K562 (cell line): ENCODE results near the gene TDRD9. TPM values are rescaled to one million over a fixed set of nuclear protein-coding genes. Genes with fewer than 3 reads are reported as not detected.

Experiments
- ATAC-seq: fragments of 200-7000 bp; cut with Tn5 transposase; 3 replicates; pipeline ENCODE4 v1.9.1; 2020; ENCODE audit warnings: moderate library complexity
- BruUV-seq: library from RNA; stranded (reverse); fragments of 400-500 nt; replicated peaks from 2 replicates; lab custom pipeline; 2021; lab: Mats Ljungman, UMichigan
- CTCF ChIA-PET: fragments of 300-600 bp; formaldehyde crosslinking; extraction: SDS; loops from one replicate; lab custom pipeline; 2021; ENCODE audit warnings: low intra/inter-chr PET ratio; lab: Yijun Ruan, JAX
- POLR2A ChIA-PET: fragments of 300-600, 350-650 bp; sonication (Branson Sonifier 250); formaldehyde crosslinking; extraction: SDS; loops from one replicate; lab custom pipeline; 2021; ENCODE audit warnings: antibody characterized with exemption, inconsistent platforms; lab: Yijun Ruan, JAX
- DNase-seq, 4 experiments: peaks; one replicate each; pipeline versions ENCODE4 v3.0.0 to v3.0.0-alpha.2; 2011 to 2018; ENCODE audit warnings: low spot score in 3 of 4, mixed read lengths in 3 of 4; ENCODE audit errors: extremely low read depth in 1 of 4
- FAIRE-seq: peaks from 2 replicates; lab custom pipeline; 2011; peaks lifted over from hg19 to GRCh38; lab: Jason Lieb, UNC
- H2AFZ ChIP-seq: 2 replicates; pipeline ENCODE4 v1.6.0; 2011; ENCODE audit warnings: low read depth, low read length, control low read depth, inconsistent platforms
- H3K27ac ChIP-seq: fragments of 200-600 bp; 3 replicates; pipeline ENCODE4 v1.8.0; 2011; ENCODE audit warnings: low read depth, mild to moderate bottlenecking, control low read depth, inconsistent platforms, low read length, moderate library complexity, mixed read lengths; ENCODE audit errors: extremely low read depth
- H3K27me3 ChIP-seq, 2 experiments: fragments of 300-600 bp in 1 of 2; 2 replicates in 1 of 2; 3 replicates in 1 of 2; pipeline versions ENCODE4 v1.6.0 to v1.8.0; 2011; ENCODE audit warnings: inconsistent platforms in 2 of 2, low read length in 2 of 2, mild to moderate bottlenecking in 1 of 2, mixed read lengths in 1 of 2, moderate library complexity in 1 of 2; ENCODE audit not compliant: control insufficient read depth in 2 of 2, insufficient read depth in 2 of 2
- H3K36me3 ChIP-seq: fragments of 300-600 bp; 3 replicates; pipeline ENCODE4 v1.8.0; 2011; ENCODE audit warnings: mild to moderate bottlenecking, low read length, inconsistent platforms; ENCODE audit not compliant: control insufficient read depth, insufficient read depth
- H3K4me1 ChIP-seq, 2 experiments: fragments of 200-600 bp in 1 of 2; replicated peaks in 1 of 2; 2 replicates in 1 of 2; 3 replicates in 1 of 2; pipeline versions ENCODE4 v1.5.1 to v1.8.0; 2011; ENCODE audit warnings: inconsistent platforms in 2 of 2, low read length in 2 of 2, mild to moderate bottlenecking in 1 of 2, mixed read lengths in 1 of 2, moderate library complexity in 1 of 2; ENCODE audit not compliant: control insufficient read depth in 2 of 2, insufficient read depth in 2 of 2
- H3K4me2 ChIP-seq: 2 replicates; pipeline ENCODE4 v1.6.1; 2011; ENCODE audit warnings: low read length, control low read depth, inconsistent platforms, mixed read lengths; ENCODE audit not compliant: insufficient read depth
- H3K4me3 ChIP-seq: fragments of 200-600 bp; sonication (generic), shearing (Covaris generic); 2 replicates; pipeline ENCODE4 v1.5.1; 2016; ENCODE audit warnings: control low read depth, inconsistent platforms
- H3K79me2 ChIP-seq: fragments of 200-600 bp; 3 replicates; pipeline ENCODE4 v1.8.0; 2011; ENCODE audit warnings: low read length, inconsistent platforms; ENCODE audit not compliant: control insufficient read depth, insufficient read depth
- H3K9ac ChIP-seq, 2 experiments: 2 replicates each; pipeline versions ENCODE4 v1.6.0 to v1.6.1; 2011; ENCODE audit warnings: low read depth in 2 of 2, low read length in 2 of 2, control low read depth in 1 of 2, inconsistent platforms in 1 of 2, mild to moderate bottlenecking in 1 of 2, mixed read lengths in 1 of 2; ENCODE audit not compliant: insufficient read depth in 1 of 2
- H3K9me1 ChIP-seq: one replicate; pipeline ENCODE4 v1.6.0; 2011; ENCODE audit warnings: inconsistent platforms, mild to moderate bottlenecking, low read length, moderate library complexity; ENCODE audit not compliant: control insufficient read depth, insufficient read depth
- H3K9me3 ChIP-seq: replicated peaks from 2 replicates; pipeline ENCODE4 v1.5.1; 2011; ENCODE audit warnings: low read depth, low read length, inconsistent platforms; ENCODE audit not compliant: control insufficient read depth, insufficient read depth
- H4K20me1 ChIP-seq: replicated peaks from 2 replicates; pipeline ENCODE4 v1.6.1; 2011; ENCODE audit warnings: low read length, inconsistent platforms, mixed read lengths; ENCODE audit not compliant: control insufficient read depth, insufficient read depth
- CCNT2 ChIP-seq: IDR thresholded peaks from 2 replicates; pipeline ENCODE4 v1.6.1; 2011; ENCODE audit warnings: borderline replicate concordance, low read depth, mild to moderate bottlenecking, moderate library complexity, mixed read lengths, low read length; ENCODE audit not compliant: insufficient read length; ENCODE audit errors: extremely low read depth
- KAT8 ChIP-seq: fragments of 450-650 bp; IDR thresholded peaks from 2 replicates; pipeline ENCODE4 v1.6.1; 2016; ENCODE audit warnings: low read depth, mild to moderate bottlenecking
- MEIS2 ChIP-seq: fragments of 450-650 bp; IDR thresholded peaks from 2 replicates; pipeline ENCODE4 v1.6.1; 2014; ENCODE audit warnings: mild to moderate bottlenecking; ENCODE audit not compliant: partially characterized antibody
- MTA3 ChIP-seq: fragments of 450-650 bp; formaldehyde crosslinking; IDR thresholded peaks from 2 replicates; pipeline ENCODE4 v1.6.1; 2017; ENCODE audit warnings: mild to moderate bottlenecking, borderline replicate concordance
- RNF2 ChIP-seq: sonication (generic); IDR thresholded peaks from 2 replicates; pipeline ENCODE4 v1.6.1; 2016
- SIX5 ChIP-seq, 2 experiments: IDR thresholded peaks; 2 replicates each; pipeline ENCODE4 v1.6.1; 2011; ENCODE audit warnings: low read length in 2 of 2, borderline replicate concordance in 1 of 2, low read depth in 1 of 2, mild to moderate bottlenecking in 1 of 2, moderate library complexity in 1 of 2; ENCODE audit not compliant: insufficient read depth in 1 of 2
- TAF7 ChIP-seq: fragments of 450-650 bp; IDR thresholded peaks from 2 replicates; pipeline ENCODE4 v1.6.1; 2016; ENCODE audit warnings: missing genetic modification characterization, missing compliant biosample characterization
- YBX1 ChIP-seq: fragments of 450-650 bp; IDR thresholded peaks from 2 replicates; pipeline ENCODE4 v1.7.1; 2016; ENCODE audit warnings: mild to moderate bottlenecking
- ZFP30 ChIP-seq: fragments of 250-450 bp; sonication (Bioruptor Pico); IDR thresholded peaks from 2 replicates; pipeline ENCODE4 v1.8.0; 2022; ENCODE audit warnings: moderate library complexity, mild to moderate bottlenecking, inconsistent platforms, borderline replicate concordance
- ZNF23 ChIP-seq: fragments of 250-450 bp; sonication (Bioruptor Pico); IDR thresholded peaks from 2 replicates; pipeline ENCODE4 v1.4.0; 2020; ENCODE audit warnings: mild to moderate bottlenecking
- ZSCAN29 ChIP-seq: fragments of 450-650 bp; IDR thresholded peaks from 2 replicates; pipeline ENCODE4 v1.6.1; 2017
- WGBS: fragments of 100-300 bp; shearing (Covaris generic); methylation state at CpG from one replicate; pipeline ENCODE4 v1.1.6; 2016; ENCODE audit warnings: low coverage, mixed read lengths; ENCODE audit not compliant: insufficient coverage; ENCODE audit errors: missing lambda C conversion rate; 5-methylcytosine and 5-hydroxymethylcytosine counted together
- in situ Hi-C: fragments of 300-500 bp; cut with MboI; formaldehyde crosslinking; loops from 4 replicates; pipeline ENCODE4 v1.15.0; 2018; ENCODE audit warnings: inconsistent platforms, mixed read lengths
- intact Hi-C: fragments of 100-400 bp; cut with micrococcal nuclease; formaldehyde crosslinking; loops from 2 replicates; pipeline ENCODE4 v1.14.2; 2022
- polyA plus RNA-seq, 8 experiments: library from polyadenylated mRNA; depleted of rRNA in 4 of 8; stranded (reverse) in 5 of 8; unstranded in 3 of 8; fragments of >200 nt; fragmentation: Nextera tagmentation in 2 of 8; fragmentation: Illumina TruSeq in 1 of 8; extraction: Ambion mirVana in 2 of 8; extraction: Trizol in 1 of 8; gene quantifications; 2 replicates each; pipeline versions ENCODE4 v1.2.1 to v1.2.3, GENCODE V29; 2011 to 2014; ENCODE audit warnings: inconsistent platforms in 1 of 8, missing spikeins in 1 of 8
- total RNA-seq, 7 experiments: library from RNA; depleted of rRNA in 6 of 7; stranded (reverse); fragments of >200 nt in 6 of 7; fragmentation: Illumina TruSeq in 2 of 7; extraction: Trizol in 2 of 7; gene quantifications; 2 replicates each; pipeline versions ENCODE4 v1.2.1 to v1.2.3, GENCODE V29; 2011 to 2021; ENCODE audit warnings: low replicate concordance in 1 of 7
- TF ChIP-seq, protein P1 (sequence below): IDR thresholded peaks from 2 replicates; pipeline ENCODE4 v1.6.1; 2016; ENCODE audit warnings: missing genetic modification characterization, missing compliant biosample characterization
- TF ChIP-seq, protein P2 (sequence below): fragments of 450-650 bp; IDR thresholded peaks from 2 replicates; pipeline ENCODE4 v1.6.1; 2018; ENCODE audit not compliant: partially characterized antibody

The TDRD9 gene
- total and polyA plus RNA-seq, 9 of the 15 experiments (the other 6 are each of a cell fraction or from before 2014, with no cell fraction given): 0.04 to 0.14 (median 0.04) TPM; not detected in 5

DNA sequence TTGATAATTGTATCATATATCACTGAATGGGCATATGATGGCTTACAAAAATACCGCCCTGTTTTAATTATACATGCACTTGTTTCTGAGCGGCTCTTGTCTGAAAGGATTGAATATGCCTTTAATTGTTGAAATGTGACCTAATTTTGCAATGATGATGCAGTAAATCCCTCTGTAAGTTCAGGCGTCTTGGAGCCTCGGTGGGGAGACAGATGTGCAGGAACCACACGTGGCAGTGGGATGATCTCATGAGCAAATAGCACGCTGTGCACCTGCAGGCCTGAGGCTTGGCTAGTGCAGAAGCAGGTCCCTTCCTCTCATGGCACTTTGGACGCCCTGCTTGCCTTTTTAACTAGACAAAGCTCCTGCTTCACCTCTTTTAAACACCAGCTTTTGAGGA lies 108.0 kb downstream of the TDRD9 start (continued):
- TF ChIP-seq ZFP30 (CRISPR knock-in tag): no peak
- TF ChIP-seq, all 486 proteins: peak for 0

DNA sequence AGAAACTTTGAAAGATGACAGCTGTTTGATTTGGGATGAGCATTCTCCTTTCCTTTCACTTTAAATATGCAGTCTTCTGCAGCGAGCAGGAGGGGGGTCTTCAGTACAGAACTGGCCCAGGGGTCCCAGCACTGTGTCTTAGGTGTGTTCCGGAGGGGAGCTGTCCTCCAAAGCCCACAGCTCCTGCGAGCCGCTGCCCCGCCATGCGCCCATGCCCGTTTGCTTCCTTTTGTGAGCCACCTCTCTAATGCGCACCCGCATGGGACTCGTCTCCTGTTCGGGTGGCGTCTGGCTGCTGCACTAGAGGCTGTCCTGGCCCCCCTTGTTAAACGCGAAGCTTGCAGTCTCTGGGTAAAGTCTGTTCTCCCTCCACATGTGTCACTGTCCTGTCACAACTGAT lies 108.8 kb downstream of the TDRD9 start:
- Histone ChIP-seq H3K4me3 (no peak overlapping the region), H2AFZ (no peak overlapping the region), H3K9me1 (no peaks in the 10 kb centered on the region), H3K27ac (no peak overlapping the region), H3K4me2 (no peak overlapping the region), H3K9me3 (no peaks in the 10 kb centered on the region), H3K4me1 (no peaks in the 10 kb centered on the region), H3K27me3 (peaks cover 7 to 46% of the 10 kb centered on the region in 2 experiments; a peak in 3 of 5 replicates), H3K36me3 (no peaks in the 10 kb centered on the region), H4K20me1 (no peaks in the 10 kb centered on the region), H3K9ac (no peak overlapping the region), H3K79me2 (no peaks in the 10 kb centered on the region)
- FAIRE-seq: no peak
- ATAC-seq: no peak
- intact Hi-C loops (no loop called here), in situ Hi-C loops (no loop called here)
- no peak for DNase-seq
- 2% methylated on average over 13 of the region's 14 CpGs for WGBS
- no TSS peak for BruUV-seq
- ChIA-PET CTCF (no interaction called here), POLR2A (no interaction called here)
- TF ChIP-seq RNF2 (no peak), YBX1 (no peak), ZNF23 (no peak), MTA3 (no peak), MEIS2 (no peak), SIX5 (IDR thresholded peaks at IDR 0.05; ENCODE audit: borderline replicate concordance in 1 of 2, insufficient read depth in 1 of 2, low read depth in 1 of 2, low read length in 2 of 2) (no peak), TAF7 (no peak), CCNT2 (no peak), KAT8 (no peak), ZSCAN29 (no peak)
- TF ChIP-seq, protein P1, sequence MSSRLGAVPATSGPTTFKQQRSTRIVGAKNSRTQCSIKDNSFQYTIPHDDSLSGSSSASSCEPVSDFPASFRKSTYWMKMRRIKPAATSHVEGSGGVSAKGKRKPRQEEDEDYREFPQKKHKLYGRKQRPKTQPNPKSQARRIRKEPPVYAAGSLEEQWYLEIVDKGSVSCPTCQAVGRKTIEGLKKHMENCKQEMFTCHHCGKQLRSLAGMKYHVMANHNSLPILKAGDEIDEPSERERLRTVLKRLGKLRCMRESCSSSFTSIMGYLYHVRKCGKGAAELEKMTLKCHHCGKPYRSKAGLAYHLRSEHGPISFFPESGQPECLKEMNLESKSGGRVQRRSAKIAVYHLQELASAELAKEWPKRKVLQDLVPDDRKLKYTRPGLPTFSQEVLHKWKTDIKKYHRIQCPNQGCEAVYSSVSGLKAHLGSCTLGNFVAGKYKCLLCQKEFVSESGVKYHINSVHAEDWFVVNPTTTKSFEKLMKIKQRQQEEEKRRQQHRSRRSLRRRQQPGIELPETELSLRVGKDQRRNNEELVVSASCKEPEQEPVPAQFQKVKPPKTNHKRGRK (tag): no peak
- TF ChIP-seq, protein P2, sequence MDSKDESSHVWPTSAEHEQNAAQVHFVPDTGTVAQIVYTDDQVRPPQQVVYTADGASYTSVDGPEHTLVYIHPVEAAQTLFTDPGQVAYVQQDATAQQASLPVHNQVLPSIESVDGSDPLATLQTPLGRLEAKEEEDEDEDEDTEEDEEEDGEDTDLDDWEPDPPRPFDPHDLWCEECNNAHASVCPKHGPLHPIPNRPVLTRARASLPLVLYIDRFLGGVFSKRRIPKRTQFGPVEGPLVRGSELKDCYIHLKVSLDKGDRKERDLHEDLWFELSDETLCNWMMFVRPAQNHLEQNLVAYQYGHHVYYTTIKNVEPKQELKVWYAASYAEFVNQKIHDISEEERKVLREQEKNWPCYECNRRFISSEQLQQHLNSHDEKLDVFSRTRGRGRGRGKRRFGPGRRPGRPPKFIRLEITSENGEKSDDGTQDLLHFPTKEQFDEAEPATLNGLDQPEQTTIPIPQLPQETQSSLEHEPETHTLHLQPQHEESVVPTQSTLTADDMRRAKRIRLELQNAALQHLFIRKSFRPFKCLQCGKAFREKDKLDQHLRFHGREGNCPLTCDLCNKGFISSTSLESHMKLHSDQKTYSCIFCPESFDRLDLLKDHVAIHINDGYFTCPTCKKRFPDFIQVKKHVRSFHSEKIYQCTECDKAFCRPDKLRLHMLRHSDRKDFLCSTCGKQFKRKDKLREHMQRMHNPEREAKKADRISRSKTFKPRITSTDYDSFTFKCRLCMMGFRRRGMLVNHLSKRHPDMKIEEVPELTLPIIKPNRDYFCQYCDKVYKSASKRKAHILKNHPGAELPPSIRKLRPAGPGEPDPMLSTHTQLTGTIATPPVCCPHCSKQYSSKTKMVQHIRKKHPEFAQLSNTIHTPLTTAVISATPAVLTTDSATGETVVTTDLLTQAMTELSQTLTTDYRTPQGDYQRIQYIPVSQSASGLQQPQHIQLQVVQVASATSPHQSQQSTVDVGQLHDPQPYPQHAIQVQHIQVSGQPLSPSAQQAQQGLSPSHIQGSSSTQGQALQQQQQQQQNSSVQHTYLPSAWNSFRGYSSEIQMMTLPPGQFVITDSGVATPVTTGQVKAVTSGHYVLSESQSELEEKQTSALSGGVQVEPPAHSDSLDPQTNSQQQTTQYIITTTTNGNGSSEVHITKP: no peak
